NB4 (cell line): ENCODE measurements around the gene COL26A1.
"Not testable (repeated sequence)": the region's sequence is repeated elsewhere in the genome, so short reads cannot be mapped to it uniquely, and the experiment has no call there.

Experiments
- CTCF ChIP-seq: IDR thresholded peaks from one replicate; pipeline ENCODE4 v1.5.1; 2012; ENCODE audit warnings: low read depth, low read length
- POLR2A ChIP-seq: IDR thresholded peaks from 2 replicates; pipeline ENCODE4 v1.6.1; 2011; ENCODE audit warnings: mild to moderate bottlenecking; ENCODE audit not compliant: insufficient read length; ENCODE audit errors: extremely low read depth

GRCh38 chr7:101491442-101491841, 128.8 kb downstream of the COL26A1 start:
- not testable (repeated sequence) for TF ChIP-seq POLR2A, CTCF
